NT2/D1 (cell line): ENCODE measurements around the gene IL4R.

Experiments used
- SUZ12 ChIP-seq: IDR thresholded peaks from 2 replicates; pipeline ENCODE4 v1.6.1; 2011; ENCODE audit not compliant: insufficient read length, insufficient read depth; ENCODE audit errors: extremely low read depth
- YY1 ChIP-seq: IDR thresholded peaks from 2 replicates; pipeline ENCODE4 v1.6.1; 2011; ENCODE audit not compliant: insufficient read length, insufficient read depth
- ZNF274 ChIP-seq: IDR thresholded peaks from 2 replicates; pipeline ENCODE4 v1.6.1; 2011; ENCODE audit warnings: mild to moderate bottlenecking, low read depth, low read length

DNA sequence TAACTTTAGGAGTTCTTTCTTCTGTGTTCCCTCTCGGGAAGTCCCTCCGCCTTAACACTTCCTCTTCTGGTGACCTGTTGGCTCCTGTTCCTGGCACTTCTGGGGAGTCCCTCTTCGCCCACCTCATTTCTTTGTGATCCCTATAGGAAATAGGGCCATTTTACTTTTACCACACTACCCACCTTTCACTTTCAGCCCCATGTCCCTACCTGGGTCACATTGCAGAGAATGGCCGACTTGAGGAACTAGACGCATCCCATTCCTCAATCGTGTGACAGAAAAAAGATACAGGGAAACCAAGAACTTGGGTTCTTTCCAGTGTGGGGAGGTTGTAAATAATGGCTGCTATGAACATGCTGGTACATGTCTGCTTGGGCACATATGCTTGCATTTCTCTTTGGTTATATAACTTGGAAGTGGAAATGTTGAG is 94.8 kb downstream of the IL4R start:
- TF ChIP-seq YY1 (no peak), SUZ12 (no peak), ZNF274 (no peak)
